ENCODE measurements around the gene DAZAP1. TPM values are rescaled to one million over a fixed set of nuclear protein-coding genes. Genes with fewer than 3 reads are reported as not detected.

The DAZAP1 gene
- total RNA-seq, 2 donors from 2014 or later, result 233 to 282 TPM

DNA sequence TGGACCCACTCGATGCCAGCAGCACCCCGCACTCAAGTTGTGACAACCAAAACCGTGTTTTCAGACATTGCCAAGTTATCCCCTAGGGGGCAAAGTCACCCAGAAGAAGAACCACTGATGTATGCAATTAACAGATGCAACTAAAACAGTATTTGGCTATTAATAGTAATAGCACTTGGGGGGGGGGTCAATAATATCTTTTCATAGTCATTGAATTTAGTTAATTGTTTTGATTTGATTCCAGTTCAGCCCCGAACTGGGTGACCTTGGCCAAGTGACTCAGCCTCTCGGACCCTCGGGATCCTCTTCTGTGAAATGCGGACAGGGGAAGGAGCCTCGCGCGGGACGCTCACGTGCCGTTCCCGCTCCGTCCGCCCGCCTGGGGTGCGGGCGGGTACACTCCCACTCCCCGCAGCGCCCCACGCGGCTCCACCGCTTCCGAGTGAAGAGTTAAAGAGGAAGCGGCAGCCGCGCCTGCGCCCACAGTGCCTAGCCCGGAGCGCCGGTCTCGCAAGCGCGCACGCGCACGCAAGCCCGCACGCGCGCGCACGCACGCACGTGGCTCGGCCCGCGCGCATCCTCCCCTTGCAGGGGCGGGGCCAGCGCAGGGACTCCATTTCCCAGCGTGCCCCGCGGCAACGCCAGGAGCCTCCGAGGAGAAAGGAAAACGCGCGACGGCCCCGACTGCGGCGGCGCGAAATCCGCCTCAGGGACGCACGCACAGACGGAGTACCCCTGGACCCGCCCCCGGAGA is 435 bp upstream of the DAZAP1 start:
- peak; percentile 100 for DNase-seq (ENCODE audit: low spot score)

DNA sequence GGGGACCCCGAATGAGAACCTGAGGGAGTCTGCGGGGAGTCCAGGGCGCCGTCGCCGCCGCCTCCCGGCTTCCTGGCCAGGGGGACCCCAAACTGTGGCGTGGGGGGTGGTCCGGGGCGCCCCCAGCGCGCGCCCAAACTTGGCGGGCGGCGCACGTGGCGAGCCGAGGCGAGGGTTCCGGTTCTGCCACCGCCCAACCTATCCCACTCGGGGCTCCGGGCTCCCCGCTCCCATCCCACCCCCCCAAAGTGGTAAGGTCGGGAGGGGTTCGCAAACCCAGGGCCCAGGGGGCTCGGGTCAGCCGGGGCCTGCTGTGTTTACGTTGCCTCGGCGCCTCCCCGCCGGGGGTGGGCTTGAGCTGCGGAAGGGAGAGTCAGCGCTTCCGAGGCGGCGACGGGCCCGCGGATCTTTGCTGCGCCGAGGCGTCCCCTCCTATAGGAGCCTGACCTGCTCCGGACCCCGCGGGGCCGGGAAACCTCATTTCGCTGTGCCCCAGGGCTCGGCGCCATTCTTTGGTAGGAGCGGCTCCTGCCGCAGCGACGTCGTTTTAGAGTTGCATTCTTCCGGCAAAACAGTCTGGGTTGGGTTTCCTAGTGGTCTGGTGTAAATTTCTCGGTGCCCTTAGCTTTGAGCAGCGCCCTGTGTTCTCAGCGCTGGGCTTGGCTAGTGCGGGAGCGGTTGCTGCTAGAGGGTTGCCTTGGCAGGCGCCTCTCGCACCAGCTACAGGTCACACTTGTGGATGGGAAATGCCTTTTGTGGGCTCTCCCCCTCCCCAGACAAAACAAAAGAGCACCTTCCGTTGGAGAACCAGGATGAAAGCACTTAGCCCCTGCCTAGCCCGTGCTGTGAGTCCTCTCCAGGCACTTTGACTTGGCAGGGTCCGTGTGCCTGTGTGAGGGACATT is 1.2 kb downstream of the DAZAP1 start:
- Mint-ChIP-seq H3K36me3 (peaks cover 5% of the 10 kb centered on the region), H3K27ac (peak overlapping the region; percentile 89 to 94), H3K9me3 (no peaks in the 10 kb centered on the region), H3K4me1 (ENCODE audit: low read depth in 2 of 2) (peaks cover 48 to 50% of the 10 kb centered on the region in 2 donors), H3K27me3 (no peaks in the 10 kb centered on the region), H3K4me3 (peak overlapping the region; percentile 95)
- ATAC-seq, result peak in 1 of 2 donors; percentile 3
- DNase-seq (ENCODE audit: low spot score), result peak; percentile 79

More for the DNA sequence above, 435 bp upstream of the DAZAP1 start:
- Mint-ChIP-seq H3K4me3 (peak overlapping the region; percentile 69), H3K27me3 (peaks cover 2 to 8% of the 10 kb centered on the region in 2 donors), H3K4me1 (ENCODE audit: low read depth in 2 of 2) (peaks cover 46% of the 10 kb centered on the region in 2 donors), H3K27ac (peak overlapping the region; percentile 48 to 81), H3K36me3 (peaks cover 5% of the 10 kb centered on the region), H3K9me3 (no peaks in the 10 kb centered on the region)
- ATAC-seq, result peak; percentile 91 to 94

DNA sequence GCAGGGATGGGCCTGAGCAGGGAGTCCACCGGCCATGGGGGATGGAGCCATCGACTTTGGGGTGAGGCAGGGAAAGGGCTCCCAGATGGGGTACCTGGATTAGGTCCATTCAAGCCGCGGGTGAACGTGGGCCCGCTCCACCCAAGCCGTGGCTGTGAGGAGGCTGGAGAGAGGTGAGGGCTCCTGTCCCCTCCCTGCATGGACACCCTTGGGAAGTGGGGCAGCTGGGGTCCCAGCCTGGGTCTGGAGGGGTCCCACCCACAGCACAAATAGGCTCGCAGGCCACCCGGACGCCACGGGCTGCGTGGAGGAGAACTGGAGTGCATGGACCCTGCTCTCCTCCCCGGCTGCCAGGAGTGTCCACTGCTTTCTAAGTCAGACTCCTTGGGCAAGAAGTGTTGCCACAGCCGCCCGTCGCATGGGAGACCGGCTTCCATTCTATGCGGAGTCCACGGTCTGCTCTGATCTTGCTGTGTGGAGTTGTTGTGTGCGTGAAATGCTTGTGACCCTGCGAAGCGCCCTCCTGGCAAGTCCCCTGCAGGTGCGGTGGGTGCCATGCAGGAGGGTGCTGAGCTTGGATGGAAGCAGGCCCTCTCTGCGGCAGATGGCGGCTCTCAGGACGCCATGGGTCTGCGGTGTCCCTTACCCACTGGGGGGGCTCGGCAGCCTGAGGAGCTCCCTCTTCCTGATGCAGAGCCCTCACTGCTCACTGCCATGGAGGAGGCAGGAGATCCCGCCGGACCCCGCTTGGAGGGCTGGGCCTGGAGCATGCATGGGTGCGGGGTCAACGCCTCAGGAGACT is 2.0 kb downstream of the DAZAP1 start:
- Mint-ChIP-seq H3K9me3 (no peaks in the 10 kb centered on the region), H3K36me3 (peaks cover 5% of the 10 kb centered on the region), H3K4me1 (ENCODE audit: low read depth in 2 of 2) (peaks cover 48 to 50% of the 10 kb centered on the region in 2 donors), H3K27ac (peak overlapping the region; percentile 89 to 94), H3K4me3 (peak overlapping the region; percentile 95), H3K27me3 (no peaks in the 10 kb centered on the region)
- DNase-seq (ENCODE audit: low spot score) (no peak), ATAC-seq (no peak)

DNA sequence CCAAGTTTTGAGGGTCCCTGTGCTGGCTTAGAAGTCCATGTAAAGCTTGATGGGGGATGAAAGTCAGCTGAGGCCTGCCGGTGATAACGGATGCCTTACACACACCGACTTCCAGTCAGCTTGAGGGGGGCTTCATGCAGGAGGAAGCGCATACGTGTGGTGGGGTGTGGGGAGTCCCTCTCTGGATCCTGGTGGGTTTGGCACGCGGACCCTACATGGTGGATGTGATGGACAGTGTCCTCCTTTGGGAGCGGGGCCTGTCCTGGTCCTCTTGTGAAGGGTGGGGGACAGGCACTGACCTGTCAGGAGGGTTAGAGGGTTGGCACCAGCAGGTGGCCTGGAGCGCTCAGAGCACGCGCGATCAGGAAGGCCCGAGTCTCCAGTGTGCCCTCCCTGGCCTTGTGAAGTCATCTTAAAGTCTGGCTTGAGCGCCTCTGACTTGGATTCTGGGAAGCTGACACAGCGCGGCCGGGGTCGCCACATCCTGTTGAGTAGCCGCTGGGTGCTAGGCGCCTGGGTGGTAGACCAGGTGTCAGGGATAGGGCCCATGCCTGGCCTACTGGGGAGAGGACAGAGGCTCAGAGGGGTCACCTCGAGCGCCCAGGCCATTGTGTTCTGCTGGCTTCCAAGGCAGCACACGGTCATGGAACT is 2.9 kb downstream of the DAZAP1 start:
- Mint-ChIP-seq H3K27ac (peak overlapping the region; percentile 89 to 94), H3K4me1 (ENCODE audit: low read depth in 2 of 2) (peaks cover 51 to 55% of the 10 kb centered on the region in 2 donors)
- no peak for DNase-seq (ENCODE audit: low spot score)

DNA sequence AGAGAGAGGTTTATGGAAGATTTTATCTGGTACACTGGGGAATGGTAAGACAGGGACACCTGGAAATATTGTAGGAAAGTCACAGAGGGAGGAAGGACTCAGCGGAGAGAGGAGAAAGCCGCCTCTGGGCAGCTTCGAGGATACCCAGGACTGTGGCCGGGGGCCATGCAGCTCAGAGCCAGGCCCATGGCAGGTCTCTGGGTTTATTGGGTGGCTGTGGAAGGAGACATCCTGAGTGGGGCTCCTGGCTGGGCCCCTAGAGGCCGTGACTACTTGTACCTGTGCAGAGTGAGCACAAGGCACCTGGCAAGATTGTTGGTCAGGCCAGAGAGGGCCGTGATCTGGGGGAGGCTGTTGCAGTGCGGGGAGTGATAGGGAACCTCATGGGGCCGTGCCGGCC is 3.4 kb downstream of the DAZAP1 start:
- Mint-ChIP-seq H3K4me3 (peak overlapping the region; percentile 95), H3K27ac (peak overlapping the region; percentile 89 to 94), H3K36me3 (peaks cover 5% of the 10 kb centered on the region), H3K27me3 (no peaks in the 10 kb centered on the region), H3K4me1 (ENCODE audit: low read depth in 2 of 2) (peaks cover 57 to 60% of the 10 kb centered on the region in 2 donors), H3K9me3 (no peaks in the 10 kb centered on the region)
- no peak for DNase-seq (ENCODE audit: low spot score)
- ATAC-seq, result no peak

More for the DNA sequence above, 2.9 kb downstream of the DAZAP1 start:
- Mint-ChIP-seq H3K36me3 (peaks cover 5% of the 10 kb centered on the region), H3K4me3 (peak overlapping the region; percentile 95), H3K9me3 (no peaks in the 10 kb centered on the region), H3K27me3 (no peaks in the 10 kb centered on the region)
- no peak for ATAC-seq

DNA sequence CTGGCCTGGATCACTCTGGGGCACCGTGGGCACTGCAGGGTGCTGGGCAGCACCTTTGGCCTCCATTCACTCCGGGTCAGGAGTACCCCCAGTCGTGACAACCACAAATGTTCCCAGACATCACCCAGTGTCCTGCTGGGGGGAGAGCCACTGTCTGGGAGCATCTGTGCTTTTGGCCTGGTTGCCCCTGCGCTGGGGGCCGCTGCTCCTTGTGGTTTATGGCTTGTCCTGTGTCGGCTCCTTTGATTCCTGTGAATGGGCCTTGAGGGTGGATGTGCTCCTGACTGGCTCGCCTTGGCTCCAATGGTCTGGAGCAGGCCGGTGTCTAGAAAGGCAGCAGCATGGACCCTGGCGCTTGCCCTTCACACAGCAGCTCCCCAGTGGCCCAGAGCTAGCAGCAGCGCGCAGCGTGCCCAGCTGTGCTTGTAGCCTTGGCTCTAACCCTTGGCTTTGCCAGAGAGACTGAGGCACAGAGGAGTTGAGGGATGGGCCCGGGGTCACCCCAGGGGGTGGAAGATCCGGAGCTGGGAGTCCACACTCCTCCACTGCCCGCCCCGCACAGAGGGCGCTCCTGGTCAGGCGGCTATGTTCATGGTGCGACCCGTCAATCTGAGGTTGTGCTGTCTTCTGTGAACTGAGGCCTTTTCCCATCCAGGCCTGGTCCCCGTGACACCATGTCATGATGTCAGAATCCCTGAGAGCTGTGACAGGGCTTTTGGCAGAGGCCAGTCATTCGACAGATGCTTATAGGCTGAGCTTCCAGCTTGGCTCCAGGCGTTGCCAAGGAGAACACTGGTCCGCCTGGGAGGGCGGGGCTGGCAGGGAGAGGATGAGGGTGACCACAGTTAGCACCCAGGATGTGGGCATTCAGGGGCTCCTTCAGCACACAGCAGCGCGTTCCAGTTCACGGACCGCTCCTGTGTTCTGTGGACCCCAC is 4.1 kb downstream of the DAZAP1 start:
- ATAC-seq (peak; percentile 5 to 17), DNase-seq (ENCODE audit: low spot score) (no peak)
- H3K36me3 Mint-ChIP-seq, result peaks cover 5% of the 10 kb centered on the region
- H3K9me3 Mint-ChIP-seq, result no peaks in the 10 kb centered on the region
- peaks cover 59 to 60% of the 10 kb centered on the region in 2 donors for H3K4me1 Mint-ChIP-seq (ENCODE audit: low read depth in 2 of 2)
- peak overlapping the region; percentile 95 for H3K4me3 Mint-ChIP-seq
- peak overlapping the region; percentile 89 to 94 for H3K27ac Mint-ChIP-seq
- no peaks in the 10 kb centered on the region for H3K27me3 Mint-ChIP-seq

DNA sequence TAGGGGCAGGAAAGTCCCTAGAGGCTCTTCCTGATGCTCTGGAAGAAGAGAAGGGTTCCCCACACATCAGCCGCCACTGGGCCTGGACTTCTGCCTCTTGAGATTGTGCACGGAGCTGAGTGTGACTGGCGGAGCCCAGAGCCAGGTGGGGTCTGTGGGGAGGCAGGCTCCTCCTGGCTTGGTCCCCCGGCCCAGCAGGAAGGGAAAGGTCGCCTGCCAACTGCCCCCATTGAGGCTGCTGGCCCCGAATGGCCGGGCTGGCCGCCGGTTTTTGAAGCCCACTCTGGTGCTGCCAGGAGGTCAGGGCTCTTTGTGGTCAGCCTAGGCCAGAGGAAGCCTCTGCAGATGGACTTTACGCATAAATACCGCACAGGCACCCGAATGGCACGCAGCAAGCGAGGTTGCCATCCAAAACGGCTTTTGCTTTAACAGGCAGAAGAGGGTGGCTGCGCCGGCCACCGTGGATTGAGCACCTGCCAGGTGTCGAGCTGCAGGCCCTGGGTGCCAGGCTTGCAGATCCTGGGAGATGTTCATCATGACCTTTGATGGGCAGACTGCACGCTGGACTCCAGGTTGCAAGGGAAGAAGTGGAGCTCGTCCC is 5.0 kb downstream of the DAZAP1 start:
- no peak for DNase-seq (ENCODE audit: low spot score)
- no peaks in the 10 kb centered on the region for H3K9me3 Mint-ChIP-seq
- H3K27ac Mint-ChIP-seq, result peak overlapping the region; percentile 89 to 94
- H3K36me3 Mint-ChIP-seq, result peaks cover 5% of the 10 kb centered on the region
- ATAC-seq, result no peak
- H3K27me3 Mint-ChIP-seq, result no peaks in the 10 kb centered on the region
- H3K4me1 Mint-ChIP-seq (ENCODE audit: low read depth in 2 of 2), result peaks cover 61 to 62% of the 10 kb centered on the region in 2 donors
- H3K4me3 Mint-ChIP-seq, result peak overlapping the region; percentile 95

DNA sequence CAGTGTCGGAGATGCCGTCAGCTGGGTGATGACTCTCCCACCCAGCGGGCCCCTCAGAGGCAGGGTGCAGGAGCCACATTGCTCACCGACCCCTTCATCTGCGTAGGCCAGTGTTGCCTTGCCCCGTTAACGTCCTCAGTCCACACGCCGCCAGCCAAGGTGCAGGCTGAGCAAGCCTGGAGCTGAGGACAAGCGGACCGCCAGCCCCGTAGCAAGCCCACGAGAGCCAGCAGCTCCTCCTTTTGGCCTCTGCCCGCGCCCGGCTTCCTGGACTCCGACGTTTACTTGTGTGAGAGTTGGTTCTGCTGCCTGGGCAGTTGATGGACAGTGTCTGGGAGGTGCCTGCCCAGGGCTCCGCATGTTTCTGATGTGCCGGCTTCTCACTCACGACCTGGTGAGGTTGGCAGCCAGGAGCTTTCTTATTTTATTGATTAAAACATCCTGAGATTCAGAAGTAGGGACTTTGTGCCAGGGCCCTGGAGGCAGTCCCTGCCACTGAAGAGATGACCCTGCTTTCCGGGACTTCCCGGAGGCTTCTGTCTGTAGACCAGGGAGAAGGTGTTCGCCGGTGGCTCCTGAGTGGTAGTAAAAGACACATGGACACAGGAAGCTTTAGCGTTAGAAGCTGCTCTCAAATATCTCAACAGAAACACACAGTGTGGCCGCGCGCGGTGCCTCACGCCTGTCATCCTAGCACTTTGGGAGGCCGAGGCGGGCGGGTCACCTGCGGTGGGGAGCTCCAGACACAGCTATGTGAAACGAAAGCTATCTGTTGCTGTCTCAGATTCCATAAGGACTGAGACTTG is 5.8 kb downstream of the DAZAP1 start:
- Mint-ChIP-seq H3K36me3 (peaks cover 5% of the 10 kb centered on the region), H3K9me3 (no peaks in the 10 kb centered on the region), H3K4me1 (ENCODE audit: low read depth in 2 of 2) (peaks cover 64 to 65% of the 10 kb centered on the region in 2 donors), H3K27me3 (no peaks in the 10 kb centered on the region), H3K27ac (peak overlapping the region; percentile 58 to 94), H3K4me3 (peak overlapping the region; percentile 35)
- ATAC-seq (no peak), DNase-seq (ENCODE audit: low spot score) (no peak)

DNA sequence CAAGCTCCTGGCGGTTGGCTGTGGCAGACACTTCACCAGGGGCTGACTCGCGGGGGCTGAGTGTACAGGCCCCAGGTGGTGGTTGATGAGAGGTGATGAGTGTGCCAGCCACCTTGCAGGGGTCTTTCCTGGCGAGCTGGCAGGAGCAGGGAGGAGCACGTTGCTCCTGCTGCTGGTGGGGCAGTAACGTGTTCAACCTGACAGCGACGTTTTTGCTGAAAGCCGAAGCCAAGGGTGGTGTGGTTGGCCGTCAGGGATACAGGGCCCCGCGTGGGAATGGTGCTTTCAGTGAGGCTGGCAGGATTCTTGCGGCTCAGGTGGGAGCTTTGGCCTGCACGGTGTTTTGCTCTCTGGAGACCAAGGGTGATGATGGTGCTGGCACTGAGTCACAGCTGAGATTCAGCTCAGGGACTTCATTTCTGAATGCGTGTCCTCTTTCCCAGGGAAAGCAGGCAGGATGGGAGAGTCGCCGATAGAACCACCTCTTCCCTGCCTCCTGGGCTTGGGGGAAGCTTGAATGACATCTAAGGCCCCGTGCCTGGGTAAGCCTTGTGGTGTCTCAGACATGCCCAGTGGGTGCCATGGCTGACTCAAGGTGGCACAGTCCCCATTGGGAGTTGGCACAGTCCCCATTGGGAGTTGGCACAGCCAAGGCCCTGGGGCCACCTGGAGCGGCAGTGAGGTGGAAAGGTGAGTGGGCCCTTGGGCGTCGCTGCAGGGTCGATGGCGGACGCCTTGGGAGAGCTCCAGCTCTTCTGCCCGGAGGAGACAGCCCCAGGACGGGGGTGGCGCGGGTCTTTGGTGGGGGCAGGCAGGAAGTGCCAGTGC is 8.8 kb downstream of the DAZAP1 start:
- peak overlapping the region; percentile 43 to 90 for H3K27ac Mint-ChIP-seq
- H3K4me1 Mint-ChIP-seq (ENCODE audit: low read depth in 2 of 2), result peaks cover 38 to 43% of the 10 kb centered on the region in 2 donors
- H3K36me3 Mint-ChIP-seq, result peaks cover 5% of the 10 kb centered on the region
- H3K27me3 Mint-ChIP-seq, result no peaks in the 10 kb centered on the region
- DNase-seq (ENCODE audit: low spot score) (no peak), ATAC-seq (no peak)
- no peaks in the 10 kb centered on the region for H3K9me3 Mint-ChIP-seq
- no peak overlapping the region for H3K4me3 Mint-ChIP-seq

DNA sequence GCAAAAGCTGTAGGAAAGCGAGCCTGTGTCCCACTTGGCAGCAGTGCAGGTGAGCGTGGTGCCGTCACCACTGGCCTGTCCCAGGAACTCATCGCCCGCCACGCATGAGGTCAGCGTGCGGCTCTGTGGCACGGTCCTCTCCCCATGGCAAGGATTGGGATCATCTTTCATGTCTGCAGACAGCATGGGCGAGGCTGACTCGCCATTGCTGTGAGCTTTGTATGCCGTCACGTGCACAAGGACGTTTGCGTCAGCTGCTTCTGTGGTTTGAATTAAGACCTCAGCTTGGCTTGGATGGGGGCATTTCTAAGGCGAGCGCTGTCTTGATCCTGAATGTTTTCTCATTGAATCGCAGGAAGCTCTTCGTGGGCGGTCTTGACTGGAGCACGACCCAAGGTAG is 9.8 kb downstream of the DAZAP1 start:
- Mint-ChIP-seq H3K27ac (no peak overlapping the region), H3K36me3 (peaks cover 5% of the 10 kb centered on the region), H3K4me1 (ENCODE audit: low read depth in 2 of 2) (peaks cover 29 to 34% of the 10 kb centered on the region in 2 donors), H3K4me3 (no peak overlapping the region), H3K27me3 (no peaks in the 10 kb centered on the region), H3K9me3 (no peaks in the 10 kb centered on the region)
- DNase-seq (ENCODE audit: low spot score) (no peak), ATAC-seq (no peak)

Measured in natural killer cell treated with Interleukin-12 subunit alpha and Interleukin-12 subunit beta and Interleukin-15 and Interleukin-18, amount 100 ng/mL, for 72 hours (primary cell).